MV-4-11 (cell line): ENCODE measurements around the gene CDC16.
A peak's percentile ranks its signal among the peaks of the same experiment; 100 is the strongest.

ENCODE experiments used
- DNase-seq: peaks from one replicate; lab custom pipeline; 2025; lab: John Stamatoyannopoulos, UW

The CDC16 gene

GRCh38 chr13:114303700-114304327, 69.1 kb downstream of the CDC16 start:
- no peak for DNase-seq

- DNase-seq, result no peak
These were observed 69.8 kb downstream of the CDC16 start for GRCh38 chr13:114304346-114305034.

- no peak for DNase-seq
These were observed 74.4 kb downstream of the CDC16 start for GRCh38 chr13:114309086-114309485.

- no peak for DNase-seq
These were observed 75.2 kb downstream of the CDC16 start for GRCh38 chr13:114309806-114310410.

- no peak for DNase-seq
These were observed 76.3 kb downstream of the CDC16 start for GRCh38 chr13:114310956-114311355.

DNA sequence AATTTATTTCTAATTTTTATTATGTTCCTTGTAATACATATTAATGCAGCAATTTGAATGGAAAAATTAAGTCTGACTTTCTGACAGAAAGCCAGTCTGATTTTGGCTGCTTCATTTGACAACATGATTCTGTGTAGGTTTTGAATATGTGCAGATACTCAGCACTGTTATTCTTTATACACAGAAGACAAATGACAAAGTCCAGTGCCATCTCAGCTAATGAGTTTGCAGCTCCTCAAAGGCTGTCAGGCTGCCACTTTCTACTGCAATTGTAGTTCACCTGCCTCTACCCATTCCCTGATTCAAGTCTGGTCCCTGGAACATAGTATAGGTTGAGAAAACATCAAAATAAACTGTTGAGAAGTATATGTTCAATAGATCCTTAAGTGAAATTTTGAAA, 76.7 kb downstream of the CDC16 start:
- DNase-seq, result no peak

- DNase-seq, result no peak
These were observed 77.2 kb downstream of the CDC16 start for GRCh38 chr13:114311908-114312307.

GRCh38 chr13:114313061-114313860, 78.6 kb downstream of the CDC16 start:
- peak; percentile 32 for DNase-seq

- DNase-seq, result peak; percentile 94
These were observed 79.6 kb downstream of the CDC16 start, which contains the start of gene CHAMP1 for GRCh38 chr13:114314074-114314912. TSS of gene CHAMP1 (plus strand) at chr13:114314503. CDS start at chr13:114323843, 9,340 bp downstream.

- peak; percentile 64 for DNase-seq
These were observed 80.5 kb downstream of the CDC16 start for GRCh38 chr13:114315074-114315785.

GRCh38 chr13:114318624-114319023, 83.9 kb downstream of the CDC16 start:
- no peak for DNase-seq

DNA sequence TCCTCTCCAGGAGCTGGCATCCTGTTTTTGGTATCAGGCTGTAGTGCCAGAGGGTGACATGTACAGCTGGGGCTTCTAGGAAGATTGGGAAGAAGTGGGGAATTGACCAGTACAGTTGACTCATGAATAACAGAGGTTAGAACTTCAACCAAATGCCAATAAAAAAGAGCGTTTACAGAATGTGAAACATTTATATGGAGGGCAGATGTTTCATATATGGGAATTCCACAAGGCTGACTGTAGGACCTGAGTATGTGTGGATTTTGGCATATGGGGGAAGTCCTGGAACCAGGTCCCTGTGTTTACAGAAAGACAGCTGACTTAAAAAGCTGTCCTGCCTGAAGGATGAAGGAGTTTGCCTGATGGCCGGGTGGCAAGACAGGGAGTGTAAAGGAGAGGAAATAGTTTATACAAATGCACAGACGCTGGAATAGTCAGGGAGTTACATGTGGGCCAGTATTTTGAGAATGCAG, 84.8 kb downstream of the CDC16 start:
- no peak for DNase-seq

GRCh38 chr13:114320065-114320464, 85.4 kb downstream of the CDC16 start:
- no peak for DNase-seq

DNA sequence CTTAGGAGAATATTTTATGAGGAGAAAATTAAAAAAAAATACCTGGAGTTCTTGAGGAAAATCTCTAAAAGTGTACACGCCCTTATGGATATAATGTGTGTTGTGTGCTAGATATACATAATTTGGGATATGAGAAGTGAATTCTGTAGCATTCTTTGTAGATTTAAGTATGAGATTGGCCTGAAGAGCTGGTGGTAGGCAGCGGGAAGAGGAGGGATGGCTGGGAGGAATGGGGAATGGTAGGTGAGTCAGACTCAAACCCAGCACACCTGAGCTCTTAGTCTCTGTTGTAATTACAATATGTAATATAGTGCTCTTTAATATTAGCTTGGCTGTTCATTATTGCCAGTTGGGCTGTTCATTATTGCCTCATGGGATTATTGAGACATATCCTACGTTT, 86.6 kb downstream of the CDC16 start:
- DNase-seq, result no peak
